HepG2 (cell line): Measurements from ENCODE around the gene GMEB1. TPM values are rescaled to one million over a fixed set of nuclear protein-coding genes. Genes with fewer than 3 reads are reported as not detected.

Experiments
- ARNTL ChIP-seq: sonication (generic); formaldehyde crosslinking; IDR thresholded peaks from 2 replicates; pipeline ENCODE4 v1.4.0; 2020; ENCODE audit warnings: mild to moderate bottlenecking, missing genetic modification reagents
- ATRX ChIP-seq: sonication (generic); formaldehyde crosslinking; IDR thresholded peaks from 2 replicates; pipeline ENCODE4 v1.4.0; 2020; ENCODE audit warnings: missing genetic modification reagents, borderline replicate concordance
- DMAP1 ChIP-seq: IDR thresholded peaks from 2 replicates; pipeline ENCODE4 v1.6.1; 2016
- FOXA3 ChIP-seq: IDR thresholded peaks from 2 replicates; pipeline ENCODE4 v1.6.1; 2016; ENCODE audit warnings: missing genetic modification reagents, missing compliant biosample characterization
- JUN ChIP-seq: sonication (generic); formaldehyde crosslinking; IDR thresholded peaks from 2 replicates; pipeline ENCODE4 v1.4.0; 2020; ENCODE audit warnings: mild to moderate bottlenecking, missing genetic modification reagents
- KDM4B ChIP-seq: sonication (generic); formaldehyde crosslinking; IDR thresholded peaks from 2 replicates; pipeline ENCODE4 v1.4.0; 2020; ENCODE audit warnings: missing genetic modification reagents
- KDM5B ChIP-seq: sonication (generic); formaldehyde crosslinking; IDR thresholded peaks from 2 replicates; pipeline ENCODE4 v1.4.0; 2020; ENCODE audit warnings: missing genetic modification reagents, mild to moderate bottlenecking, borderline replicate concordance
- MED13 ChIP-seq: sonication (generic); formaldehyde crosslinking; IDR thresholded peaks from 2 replicates; pipeline ENCODE4 v1.5.0; 2020; ENCODE audit warnings: missing genetic modification reagents
- NFYB ChIP-seq: sonication (generic); formaldehyde crosslinking; IDR thresholded peaks from 2 replicates; pipeline ENCODE4 v1.4.0; 2020; ENCODE audit warnings: missing genetic modification reagents
- NR2F2 ChIP-seq: IDR thresholded peaks from 2 replicates; pipeline ENCODE4 v1.6.1; 2012; ENCODE audit warnings: low read depth, inconsistent platforms, borderline replicate concordance
- PHF20 ChIP-seq: sonication (generic); formaldehyde crosslinking; IDR thresholded peaks from 2 replicates; pipeline ENCODE4 v1.5.0; 2020; ENCODE audit warnings: mild to moderate bottlenecking, missing genetic modification reagents
- PHF5A ChIP-seq: IDR thresholded peaks from one replicate; pipeline ENCODE4 v1.6.1; 2018; ENCODE audit warnings: low read depth, missing genetic modification reagents; ENCODE audit not compliant: unreplicated experiment
- PRMT3 ChIP-seq: sonication (generic); formaldehyde crosslinking; IDR thresholded peaks from 2 replicates; pipeline ENCODE4 v1.8.1; 2022; ENCODE audit warnings: low read depth, mild to moderate bottlenecking, moderate library complexity, missing genetic modification reagents, borderline replicate concordance
- SRY ChIP-seq: sonication (generic); formaldehyde crosslinking; IDR thresholded peaks from 2 replicates; pipeline ENCODE4 v1.8.0; 2022; ENCODE audit warnings: mild to moderate bottlenecking, missing genetic modification reagents
- ZBTB20 ChIP-seq: sonication (generic); formaldehyde crosslinking; IDR thresholded peaks from 2 replicates; pipeline ENCODE4 v1.8.1; 2023; ENCODE audit warnings: missing genetic modification reagents, low read depth, mild to moderate bottlenecking, borderline replicate concordance
- ZBTB3 ChIP-seq: sonication (generic); formaldehyde crosslinking; IDR thresholded peaks from 2 replicates; pipeline ENCODE4 v1.4.0; 2020; ENCODE audit warnings: low read depth, mild to moderate bottlenecking, moderate library complexity, missing genetic modification reagents, borderline replicate concordance
- ZNF460 ChIP-seq: sonication (generic); formaldehyde crosslinking; IDR thresholded peaks from 2 replicates; pipeline ENCODE4 v1.5.1; 2020; ENCODE audit warnings: missing genetic modification reagents, mild to moderate bottlenecking, borderline replicate concordance
- ZNF501 ChIP-seq: sonication (generic); formaldehyde crosslinking; IDR thresholded peaks from 2 replicates; pipeline ENCODE4 v1.5.1; 2020; ENCODE audit warnings: mild to moderate bottlenecking, moderate library complexity, missing genetic modification reagents
- ZNF678 ChIP-seq: sonication (generic); formaldehyde crosslinking; IDR thresholded peaks from 2 replicates; pipeline ENCODE4 v1.4.0; 2020; ENCODE audit warnings: mild to moderate bottlenecking, missing genetic modification reagents
- polyA plus RNA-seq, 8 experiments: library from polyadenylated mRNA; depleted of rRNA in 3 of 8; stranded (reverse) in 7 of 8; unstranded in 1 of 8; fragments of >200 nt; fragmentation: Illumina TruSeq in 4 of 8; extraction: Trizol in 4 of 8; gene quantifications; 2 replicates each; pipeline versions ENCODE4 v1.2.1 to v1.2.3, GENCODE V29; 2011 to 2016; ENCODE audit warnings: low read depth in 4 of 8, missing spikeins in 1 of 8, mixed read lengths in 1 of 8; ENCODE audit not compliant: insufficient read depth in 1 of 8
- total RNA-seq, 5 experiments: library from RNA; depleted of rRNA; stranded (reverse); fragments of >200 nt; fragmentation: Illumina TruSeq; extraction: Trizol; gene quantifications; 2 replicates each; pipeline ENCODE4 v1.2.3, GENCODE V29; 2016; ENCODE audit warnings: low read depth in 1 of 5
- TF ChIP-seq, protein P1 (sequence below): sonication (generic); formaldehyde crosslinking; IDR thresholded peaks from 2 replicates; pipeline ENCODE4 v1.5.1; 2020; ENCODE audit warnings: missing genetic modification reagents, mild to moderate bottlenecking, borderline replicate concordance
- TF ChIP-seq, protein P2 (sequence below): sonication (generic); formaldehyde crosslinking; IDR thresholded peaks from 2 replicates; pipeline ENCODE4 v1.9.0; 2022; ENCODE audit warnings: missing genetic modification reagents, mild to moderate bottlenecking, borderline replicate concordance
- TF ChIP-seq, protein P3 (sequence below): sonication (generic); formaldehyde crosslinking; IDR thresholded peaks from 2 replicates; pipeline ENCODE4 v1.8.0; 2022; ENCODE audit warnings: mild to moderate bottlenecking, missing genetic modification reagents, moderate library complexity
- TF ChIP-seq, protein P4 (sequence below): sonication (generic); formaldehyde crosslinking; IDR thresholded peaks from 2 replicates; pipeline ENCODE4 v1.4.0; 2020; ENCODE audit warnings: missing genetic modification reagents

GMEB1 gene
- total and polyA plus RNA-seq, 2 of the 13 experiments (the other 11 are each of a cell fraction or from before 2014, with no cell fraction given), result 3.0 to 6.0 TPM

DNA sequence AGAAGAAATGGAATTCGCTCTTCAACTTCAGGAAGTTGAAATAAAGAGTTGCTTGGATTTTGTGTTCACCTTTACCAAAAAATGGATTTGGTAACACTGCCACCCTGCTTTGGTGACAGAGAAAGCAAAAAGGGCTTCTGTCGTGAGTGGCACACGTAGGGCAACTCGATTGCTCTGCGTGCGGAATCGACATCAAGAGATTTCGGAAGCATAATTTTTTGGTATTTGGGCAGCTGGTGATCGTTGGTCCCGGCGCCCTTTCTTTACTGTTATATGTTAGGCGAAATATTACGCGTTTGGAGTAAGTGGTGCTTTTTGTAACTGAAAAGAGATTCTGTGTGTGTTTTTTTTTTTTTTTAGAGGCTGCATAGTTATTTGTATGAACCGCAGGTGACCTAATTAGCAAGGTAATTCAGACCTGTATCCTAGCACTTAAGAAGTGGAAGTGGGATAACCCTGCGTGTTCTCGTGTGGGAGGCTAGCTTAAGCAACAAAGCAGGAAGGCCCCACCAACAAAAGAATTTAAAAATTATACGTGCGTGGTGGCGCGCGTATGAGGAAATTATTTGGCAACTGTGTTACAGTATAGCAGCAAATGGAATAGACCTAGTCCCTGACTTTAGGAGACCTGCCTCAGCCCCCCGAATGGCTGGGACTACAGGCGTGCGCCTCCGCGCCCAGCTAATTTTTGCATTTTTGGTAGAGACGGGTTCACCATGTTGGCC is 19.9 kb upstream of the GMEB1 start, which contains the start of gene RNU11 (continued):
- TF ChIP-seq MED13 (peak; percentile 55; the same call in 1 of the 2 replicates), FOXA3 (CRISPR knock-in tag) (peak; percentile 88), ATRX (CRISPR knock-in tag) (no peak), KDM5B (CRISPR knock-in tag) (no peak; the same call in none of the 2 replicates), PRMT3 (CRISPR knock-in tag) (peak; percentile 88; the same call in 1 of the 2 replicates), PHF20 (no peak; the same call in none of the 2 replicates), ARNTL (CRISPR knock-in tag) (peak; percentile 77; the same call in 1 of the 2 replicates), SRY (CRISPR knock-in tag) (peak; percentile 78; the same call in 1 of the 2 replicates), NR2F2 (peak; percentile 89), DMAP1 (CRISPR knock-in tag) (no peak; the same call in none of the 2 replicates), ZNF678 (no peak), NFYB (CRISPR knock-in tag) (peak; percentile 32; the same call in 1 of the 2 replicates), PHF5A (CRISPR knock-in tag) (peak; percentile 99), ZNF460 (CRISPR knock-in tag) (peak; percentile 52; the same call in 1 of the 2 replicates), ZBTB3 (peak; percentile 77; the same call in 1 of the 2 replicates), ZNF501 (CRISPR knock-in tag) (no peak; the same call in 1 of the 2 replicates), ZBTB20 (CRISPR knock-in tag) (no peak), JUN (CRISPR knock-in tag) (peak; percentile 56; the same call in 1 of the 2 replicates), KDM4B (CRISPR knock-in tag) (peak; percentile 91)
- TF ChIP-seq, protein P1, sequence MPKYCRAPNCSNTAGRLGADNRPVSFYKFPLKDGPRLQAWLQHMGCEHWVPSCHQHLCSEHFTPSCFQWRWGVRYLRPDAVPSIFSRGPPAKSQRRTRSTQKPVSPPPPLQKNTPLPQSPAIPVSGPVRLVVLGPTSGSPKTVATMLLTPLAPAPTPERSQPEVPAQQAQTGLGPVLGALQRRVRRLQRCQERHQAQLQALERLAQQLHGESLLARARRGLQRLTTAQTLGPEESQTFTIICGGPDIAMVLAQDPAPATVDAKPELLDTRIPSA, result no peak
- TF ChIP-seq, protein P2, sequence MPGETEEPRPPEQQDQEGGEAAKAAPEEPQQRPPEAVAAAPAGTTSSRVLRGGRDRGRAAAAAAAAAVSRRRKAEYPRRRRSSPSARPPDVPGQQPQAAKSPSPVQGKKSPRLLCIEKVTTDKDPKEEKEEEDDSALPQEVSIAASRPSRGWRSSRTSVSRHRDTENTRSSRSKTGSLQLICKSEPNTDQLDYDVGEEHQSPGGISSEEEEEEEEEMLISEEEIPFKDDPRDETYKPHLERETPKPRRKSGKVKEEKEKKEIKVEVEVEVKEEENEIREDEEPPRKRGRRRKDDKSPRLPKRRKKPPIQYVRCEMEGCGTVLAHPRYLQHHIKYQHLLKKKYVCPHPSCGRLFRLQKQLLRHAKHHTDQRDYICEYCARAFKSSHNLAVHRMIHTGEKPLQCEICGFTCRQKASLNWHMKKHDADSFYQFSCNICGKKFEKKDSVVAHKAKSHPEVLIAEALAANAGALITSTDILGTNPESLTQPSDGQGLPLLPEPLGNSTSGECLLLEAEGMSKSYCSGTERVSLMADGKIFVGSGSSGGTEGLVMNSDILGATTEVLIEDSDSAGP, result peak; percentile 60
- TF ChIP-seq, protein P3, sequence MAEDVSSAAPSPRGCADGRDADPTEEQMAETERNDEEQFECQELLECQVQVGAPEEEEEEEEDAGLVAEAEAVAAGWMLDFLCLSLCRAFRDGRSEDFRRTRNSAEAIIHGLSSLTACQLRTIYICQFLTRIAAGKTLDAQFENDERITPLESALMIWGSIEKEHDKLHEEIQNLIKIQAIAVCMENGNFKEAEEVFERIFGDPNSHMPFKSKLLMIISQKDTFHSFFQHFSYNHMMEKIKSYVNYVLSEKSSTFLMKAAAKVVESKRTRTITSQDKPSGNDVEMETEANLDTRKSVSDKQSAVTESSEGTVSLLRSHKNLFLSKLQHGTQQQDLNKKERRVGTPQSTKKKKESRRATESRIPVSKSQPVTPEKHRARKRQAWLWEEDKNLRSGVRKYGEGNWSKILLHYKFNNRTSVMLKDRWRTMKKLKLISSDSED (CRISPR knock-in tag), result no peak
- TF ChIP-seq, protein P4, sequence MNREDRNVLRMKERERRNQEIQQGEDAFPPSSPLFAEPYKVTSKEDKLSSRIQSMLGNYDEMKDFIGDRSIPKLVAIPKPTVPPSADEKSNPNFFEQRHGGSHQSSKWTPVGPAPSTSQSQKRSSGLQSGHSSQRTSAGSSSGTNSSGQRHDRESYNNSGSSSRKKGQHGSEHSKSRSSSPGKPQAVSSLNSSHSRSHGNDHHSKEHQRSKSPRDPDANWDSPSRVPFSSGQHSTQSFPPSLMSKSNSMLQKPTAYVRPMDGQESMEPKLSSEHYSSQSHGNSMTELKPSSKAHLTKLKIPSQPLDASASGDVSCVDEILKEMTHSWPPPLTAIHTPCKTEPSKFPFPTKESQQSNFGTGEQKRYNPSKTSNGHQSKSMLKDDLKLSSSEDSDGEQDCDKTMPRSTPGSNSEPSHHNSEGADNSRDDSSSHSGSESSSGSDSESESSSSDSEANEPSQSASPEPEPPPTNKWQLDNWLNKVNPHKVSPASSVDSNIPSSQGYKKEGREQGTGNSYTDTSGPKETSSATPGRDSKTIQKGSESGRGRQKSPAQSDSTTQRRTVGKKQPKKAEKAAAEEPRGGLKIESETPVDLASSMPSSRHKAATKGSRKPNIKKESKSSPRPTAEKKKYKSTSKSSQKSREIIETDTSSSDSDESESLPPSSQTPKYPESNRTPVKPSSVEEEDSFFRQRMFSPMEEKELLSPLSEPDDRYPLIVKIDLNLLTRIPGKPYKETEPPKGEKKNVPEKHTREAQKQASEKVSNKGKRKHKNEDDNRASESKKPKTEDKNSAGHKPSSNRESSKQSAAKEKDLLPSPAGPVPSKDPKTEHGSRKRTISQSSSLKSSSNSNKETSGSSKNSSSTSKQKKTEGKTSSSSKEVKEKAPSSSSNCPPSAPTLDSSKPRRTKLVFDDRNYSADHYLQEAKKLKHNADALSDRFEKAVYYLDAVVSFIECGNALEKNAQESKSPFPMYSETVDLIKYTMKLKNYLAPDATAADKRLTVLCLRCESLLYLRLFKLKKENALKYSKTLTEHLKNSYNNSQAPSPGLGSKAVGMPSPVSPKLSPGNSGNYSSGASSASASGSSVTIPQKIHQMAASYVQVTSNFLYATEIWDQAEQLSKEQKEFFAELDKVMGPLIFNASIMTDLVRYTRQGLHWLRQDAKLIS (CRISPR knock-in tag), result peak; percentile 97
